Natural killer cell (primary cell): ENCODE data around the gene NTM. TPM values are rescaled to one million over a fixed set of nuclear protein-coding genes. Genes with fewer than 3 reads are reported as not detected.

ENCODE experiments used
- ATAC-seq, 3 donors: fragments of 150-1000 bp in 2 of 3; fragments of 200-7000 bp in 1 of 3; cut with Tn5 transposase; 1 replicate in 1 of 3; 2 replicates in 2 of 3; pipeline ENCODE4 v1.10.0; 2021; ENCODE audit warnings: mild to moderate bottlenecking in 2 of 3, moderate library complexity in 2 of 3
- DNase-seq, 2 donors: peaks; one replicate each; pipeline versions ENCODE4 v3.0.0 to v3.0.0-alpha.2; 2013 to 2021; ENCODE audit warnings: mixed read lengths in 1 of 2
- H3K27ac ChIP-seq: one replicate; pipeline ENCODE4 v1.5.1; 2013; ENCODE audit warnings: mild to moderate bottlenecking, low read length
- H3K27me3 ChIP-seq: one replicate; pipeline ENCODE4 v1.6.1; 2013; ENCODE audit warnings: low read length; ENCODE audit not compliant: control insufficient read depth, insufficient read depth
- H3K36me3 ChIP-seq: one replicate; pipeline ENCODE4 v1.6.1; 2013; ENCODE audit warnings: low read length; ENCODE audit not compliant: control insufficient read depth, insufficient read depth
- H3K4me1 ChIP-seq: one replicate; pipeline ENCODE4 v1.6.1; 2013; ENCODE audit warnings: low read length; ENCODE audit not compliant: control insufficient read depth, insufficient read depth
- H3K4me3 ChIP-seq: one replicate; pipeline ENCODE4 v1.5.1; 2013; ENCODE audit warnings: low read length
- H3K9me3 ChIP-seq: one replicate; pipeline ENCODE4 v1.6.1; 2013; ENCODE audit warnings: low read length; ENCODE audit not compliant: control insufficient read depth, insufficient read depth
- H3K27ac Mint-ChIP-seq, 2 donors: one replicate each; pipeline ENCODE4 v1.8.0; 2022; ENCODE audit warnings: mild to moderate bottlenecking in 2 of 2, mixed read lengths in 2 of 2, moderate library complexity in 1 of 2
- H3K27me3 Mint-ChIP-seq, 2 donors: one replicate each; pipeline ENCODE4 v1.8.0; 2022; ENCODE audit warnings: low read depth in 2 of 2, mixed read lengths in 2 of 2
- H3K36me3 Mint-ChIP-seq: one replicate; pipeline ENCODE4 v1.8.0; 2022; ENCODE audit warnings: mixed read lengths
- H3K4me1 Mint-ChIP-seq, 2 donors: one replicate each; pipeline ENCODE4 v1.8.0; 2022; ENCODE audit warnings: mixed read lengths in 2 of 2
- H3K4me3 Mint-ChIP-seq: one replicate; pipeline ENCODE4 v1.8.0; 2022; ENCODE audit warnings: mild to moderate bottlenecking, moderate library complexity, mixed read lengths
- H3K9me3 Mint-ChIP-seq, 2 donors: one replicate each; pipeline ENCODE4 v1.8.0; 2022; ENCODE audit warnings: mixed read lengths in 2 of 2
- CTCF ChIP-seq: fragments of 200-600 bp; IDR thresholded peaks from one replicate; pipeline ENCODE4 v1.8.0; 2022; ENCODE audit warnings: antibody characterized with exemption
- WGBS: methylation state at CpG from one replicate; pipeline ENCODE4 v1.1.7; 2013; ENCODE audit warnings: missing lambda C conversion rate; ENCODE audit not compliant: insufficient coverage; 5-methylcytosine and 5-hydroxymethylcytosine counted together
- intact Hi-C: fragments of 100-400 bp; cut with micrococcal nuclease; formaldehyde crosslinking; loops from one replicate; pipeline ENCODE4 v1.14.2; 2022
- total RNA-seq, 4 donors: library from RNA; stranded (reverse); fragments of 120-200 nt in 1 of 4; gene quantifications; one replicate each; pipeline versions ENCODE4 v1.2.3 to v1.2.4, GENCODE V29; 2013 to 2022

Gene NTM
- total RNA-seq, 3 donors from 2014 or later (not counting 1 experiment from before 2014, with no cell fraction given), result not detected

GRCh38 chr11:132226522-132226921, 856.1 kb downstream of the NTM start:
- H3K4me1 Mint-ChIP-seq, result no peaks in the 10 kb centered on the region
- Histone ChIP-seq H3K27ac (no peak overlapping the region), H3K4me3 (no peak overlapping the region), H3K4me1 (no peaks in the 10 kb centered on the region), H3K9me3 (no peaks in the 10 kb centered on the region), H3K36me3 (no peaks in the 10 kb centered on the region), H3K27me3 (no peaks in the 10 kb centered on the region)
- H3K9me3 Mint-ChIP-seq, result peaks cover 11 to 13% of the 10 kb centered on the region in 2 donors
- DNase-seq (no peak), ATAC-seq (no peak)
- no peak for TF ChIP-seq CTCF
- H3K36me3 Mint-ChIP-seq, result no peaks in the 10 kb centered on the region
- intact Hi-C loops, result no loop called here
- WGBS, result 85% methylated on average over 4 of the region's 4 CpGs
- no peaks in the 10 kb centered on the region for H3K27me3 Mint-ChIP-seq
- no peak overlapping the region for H3K27ac Mint-ChIP-seq
- no peak overlapping the region for H3K4me3 Mint-ChIP-seq

GRCh38 chr11:132228746-132229325, 858.4 kb downstream of the NTM start:
- H3K4me1 Mint-ChIP-seq, result no peaks in the 10 kb centered on the region
- Histone ChIP-seq H3K9me3 (no peaks in the 10 kb centered on the region), H3K27ac (no peak overlapping the region), H3K4me1 (no peaks in the 10 kb centered on the region), H3K4me3 (no peak overlapping the region), H3K36me3 (no peaks in the 10 kb centered on the region), H3K27me3 (no peaks in the 10 kb centered on the region)
- no peak for TF ChIP-seq CTCF
- no peak for DNase-seq
- no peak overlapping the region for H3K27ac Mint-ChIP-seq
- intact Hi-C loops, result no loop called here
- no peak overlapping the region for H3K4me3 Mint-ChIP-seq
- no peaks in the 10 kb centered on the region for H3K36me3 Mint-ChIP-seq
- WGBS, result 82% methylated on average over 11 of the region's 11 CpGs
- ATAC-seq, result no peak
- H3K9me3 Mint-ChIP-seq, result peaks cover 5 to 10% of the 10 kb centered on the region in 2 donors
- H3K27me3 Mint-ChIP-seq, result no peaks in the 10 kb centered on the region

GRCh38 chr11:132231656-132232347, 861.4 kb downstream of the NTM start:
- Mint-ChIP-seq H3K36me3 (no peaks in the 10 kb centered on the region), H3K9me3 (peaks cover 7 to 9% of the 10 kb centered on the region in 2 donors), H3K27ac (no peak overlapping the region), H3K4me1 (no peaks in the 10 kb centered on the region), H3K27me3 (no peaks in the 10 kb centered on the region), H3K4me3 (no peak overlapping the region)
- DNase-seq (no peak), ATAC-seq (no peak)
- H3K4me3 ChIP-seq, result no peak overlapping the region
- H3K36me3 ChIP-seq, result no peaks in the 10 kb centered on the region
- H3K27ac ChIP-seq, result no peak overlapping the region
- intact Hi-C loops, result no loop called here
- no peaks in the 10 kb centered on the region for H3K27me3 ChIP-seq
- no peak for TF ChIP-seq CTCF
- 66% methylated on average over 13 of the region's 13 CpGs for WGBS
- H3K9me3 ChIP-seq, result no peaks in the 10 kb centered on the region
- H3K4me1 ChIP-seq, result no peaks in the 10 kb centered on the region
